Measurements from ENCODE around the gene DSCAM.

The DSCAM gene

DNA sequence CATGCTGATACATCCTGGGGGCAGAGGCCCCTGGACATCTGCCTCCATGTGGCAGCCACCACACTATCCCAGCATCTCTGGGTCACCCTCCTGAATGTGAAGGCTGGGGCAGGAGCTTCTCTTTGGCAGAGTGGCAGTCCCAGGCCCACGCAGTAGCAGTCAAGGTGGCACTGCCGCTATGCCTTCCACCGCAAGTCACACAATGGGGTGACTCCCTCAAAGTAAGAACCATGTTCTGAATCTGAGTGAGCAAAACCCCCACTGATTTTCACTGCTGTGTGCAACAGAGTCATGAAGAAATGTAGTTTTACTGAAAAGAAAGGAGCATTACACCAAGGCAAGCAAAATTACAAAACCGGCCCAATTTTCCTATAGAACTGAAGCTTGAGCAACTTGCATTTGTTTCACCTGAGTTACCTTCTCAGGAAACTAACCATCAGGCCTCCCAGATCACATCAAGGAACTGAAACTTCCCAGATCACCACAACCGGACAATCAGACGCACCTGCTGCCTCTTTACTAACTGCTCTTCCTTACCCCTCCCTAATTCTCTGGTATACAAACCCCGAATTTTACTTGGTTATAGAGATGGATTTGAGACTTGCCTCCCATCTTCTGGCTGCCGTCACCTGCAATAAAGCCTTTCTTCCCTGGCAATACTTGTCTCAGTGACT is 877.1 kb downstream of the DSCAM start:
- Histone ChIP-seq H3K4me2 (ENCODE audit: low read depth, low read length, poor library complexity, severe bottlenecking) (no peak overlapping the region), H3K79me2 (ENCODE audit: insufficient read depth, low read length) (no peaks in the 10 kb centered on the region), H3K9ac (ENCODE audit: low read length) (no peak overlapping the region), H3K27me3 (ENCODE audit: low read length) (no peaks in the 10 kb centered on the region), H4K20me1 (ENCODE audit: low read depth, low read length) (no peaks in the 10 kb centered on the region), H3K27ac (ENCODE audit: low read depth, low read length) (no peak overlapping the region), H3K4me3 (ENCODE audit: insufficient read depth, low read length, poor library complexity, severe bottlenecking) (no peak overlapping the region), H2AFZ (ENCODE audit: low read depth, low read length, severe bottlenecking) (no peak overlapping the region), H3F3A (ENCODE audit: insufficient read depth) (no peaks in the 10 kb centered on the region), H3K9me2 (replicated peaks; ENCODE audit: insufficient read depth, low read length) (no peaks in the 10 kb centered on the region), H3K36me3 (ENCODE audit: low read length) (no peaks in the 10 kb centered on the region), H3K9me3 (ENCODE audit: insufficient read depth, low read length) (no peaks in the 10 kb centered on the region)
- TF ChIP-seq CTCF (IDR thresholded peaks at IDR 0.05; ENCODE audit: insufficient read depth, low read length, poor library complexity, severe bottlenecking) (no peak), EZH2phosphoT487 (conservative IDR thresholded peaks at IDR 0.05; ENCODE audit: low read length) (no peak)

- H3K9me3 ChIP-seq (ENCODE audit: insufficient read depth, low read length) = no peaks in the 10 kb centered on the region
- H3F3A ChIP-seq (ENCODE audit: insufficient read depth) = no peaks in the 10 kb centered on the region
- H2AFZ ChIP-seq (ENCODE audit: low read depth, low read length, severe bottlenecking) = no peak overlapping the region
- H3K4me2 ChIP-seq (ENCODE audit: low read depth, low read length, poor library complexity, severe bottlenecking) = no peak overlapping the region
- no peaks in the 10 kb centered on the region for H3K9me2 ChIP-seq (replicated peaks; ENCODE audit: insufficient read depth, low read length)
- H3K27ac ChIP-seq (ENCODE audit: low read depth, low read length) = no peak overlapping the region
- H3K36me3 ChIP-seq (ENCODE audit: low read length) = no peaks in the 10 kb centered on the region
- H4K20me1 ChIP-seq (ENCODE audit: low read depth, low read length) = no peaks in the 10 kb centered on the region
- H3K9ac ChIP-seq (ENCODE audit: low read length) = no peak overlapping the region
- H3K4me3 ChIP-seq (ENCODE audit: insufficient read depth, low read length, poor library complexity, severe bottlenecking) = no peak overlapping the region
- no peaks in the 10 kb centered on the region for H3K27me3 ChIP-seq (ENCODE audit: low read length)
- H3K79me2 ChIP-seq (ENCODE audit: insufficient read depth, low read length) = no peaks in the 10 kb centered on the region
- no peak for TF ChIP-seq EZH2phosphoT487 (conservative IDR thresholded peaks at IDR 0.05; ENCODE audit: low read length)
- no peak for TF ChIP-seq CTCF (IDR thresholded peaks at IDR 0.05; ENCODE audit: insufficient read depth, low read length, poor library complexity, severe bottlenecking)
Measured at GRCh38 chr21:39968010-39968409, 878.9 kb downstream of the DSCAM start.

GRCh38 chr21:39966786-39967185 is 880.2 kb downstream of the DSCAM start:
- Histone ChIP-seq H3K9me2 (replicated peaks; ENCODE audit: insufficient read depth, low read length) (no peaks in the 10 kb centered on the region), H3K27me3 (ENCODE audit: low read length) (no peaks in the 10 kb centered on the region), H3K4me2 (ENCODE audit: low read depth, low read length, poor library complexity, severe bottlenecking) (no peak overlapping the region), H4K20me1 (ENCODE audit: low read depth, low read length) (no peaks in the 10 kb centered on the region), H3K4me3 (ENCODE audit: insufficient read depth, low read length, poor library complexity, severe bottlenecking) (no peak overlapping the region), H3K36me3 (ENCODE audit: low read length) (no peaks in the 10 kb centered on the region), H3K27ac (ENCODE audit: low read depth, low read length) (no peak overlapping the region), H2AFZ (ENCODE audit: low read depth, low read length, severe bottlenecking) (no peak overlapping the region), H3K79me2 (ENCODE audit: insufficient read depth, low read length) (no peaks in the 10 kb centered on the region), H3K9ac (ENCODE audit: low read length) (no peak overlapping the region), H3K9me3 (ENCODE audit: insufficient read depth, low read length) (no peaks in the 10 kb centered on the region), H3F3A (ENCODE audit: insufficient read depth) (no peaks in the 10 kb centered on the region)
- TF ChIP-seq EZH2phosphoT487 (conservative IDR thresholded peaks at IDR 0.05; ENCODE audit: low read length) = no peak
- TF ChIP-seq CTCF (IDR thresholded peaks at IDR 0.05; ENCODE audit: insufficient read depth, low read length, poor library complexity, severe bottlenecking) = no peak

Measured in SU-DHL-6 (cell line).